Measurements from ENCODE around the gene EIF4B.

DNA sequence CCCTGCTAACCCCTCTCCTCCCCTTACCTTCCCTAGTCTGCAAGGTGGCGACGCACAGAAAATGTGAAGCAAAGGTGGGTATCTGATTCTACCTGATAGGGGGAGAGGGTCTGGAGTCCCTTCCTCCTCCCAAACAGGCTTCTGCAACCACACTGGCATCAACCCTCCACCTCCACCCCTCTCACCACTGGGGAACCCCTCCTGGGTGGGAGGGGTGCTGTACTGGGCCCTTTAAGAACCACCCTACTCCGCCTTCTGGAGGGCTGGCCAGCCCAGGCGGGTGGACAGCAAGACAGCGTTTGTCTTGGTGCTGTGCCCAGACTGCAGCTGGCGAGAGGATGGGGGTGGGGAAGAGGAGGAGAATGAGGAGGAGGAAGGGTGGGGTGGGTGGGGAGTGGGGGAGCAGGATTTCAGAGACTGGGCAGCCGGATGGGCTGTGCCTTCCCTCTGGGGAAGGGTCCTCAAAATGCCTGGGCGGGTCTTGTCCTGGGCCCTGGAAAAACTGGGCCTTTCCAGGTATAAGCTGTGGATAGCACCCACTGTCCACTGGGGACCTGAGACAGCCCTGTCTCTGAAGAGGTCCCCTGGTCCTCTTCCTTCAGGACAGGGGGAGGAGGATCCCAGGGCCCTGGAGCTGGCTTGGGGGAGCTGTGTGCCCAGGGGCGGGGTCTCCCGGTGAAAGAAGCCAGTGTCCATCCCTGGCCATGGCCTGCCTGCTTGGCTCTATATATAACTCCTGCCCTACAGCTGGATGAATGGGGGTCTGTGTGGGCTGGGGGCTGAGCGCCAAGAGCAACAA, 46.4 kb downstream of the EIF4B start:
- TF ChIP-seq, protein P1, sequence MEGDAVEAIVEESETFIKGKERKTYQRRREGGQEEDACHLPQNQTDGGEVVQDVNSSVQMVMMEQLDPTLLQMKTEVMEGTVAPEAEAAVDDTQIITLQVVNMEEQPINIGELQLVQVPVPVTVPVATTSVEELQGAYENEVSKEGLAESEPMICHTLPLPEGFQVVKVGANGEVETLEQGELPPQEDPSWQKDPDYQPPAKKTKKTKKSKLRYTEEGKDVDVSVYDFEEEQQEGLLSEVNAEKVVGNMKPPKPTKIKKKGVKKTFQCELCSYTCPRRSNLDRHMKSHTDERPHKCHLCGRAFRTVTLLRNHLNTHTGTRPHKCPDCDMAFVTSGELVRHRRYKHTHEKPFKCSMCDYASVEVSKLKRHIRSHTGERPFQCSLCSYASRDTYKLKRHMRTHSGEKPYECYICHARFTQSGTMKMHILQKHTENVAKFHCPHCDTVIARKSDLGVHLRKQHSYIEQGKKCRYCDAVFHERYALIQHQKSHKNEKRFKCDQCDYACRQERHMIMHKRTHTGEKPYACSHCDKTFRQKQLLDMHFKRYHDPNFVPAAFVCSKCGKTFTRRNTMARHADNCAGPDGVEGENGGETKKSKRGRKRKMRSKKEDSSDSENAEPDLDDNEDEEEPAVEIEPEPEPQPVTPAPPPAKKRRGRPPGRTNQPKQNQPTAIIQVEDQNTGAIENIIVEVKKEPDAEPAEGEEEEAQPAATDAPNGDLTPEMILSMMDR (IDR thresholded peaks at IDR 0.05): no peak
- TF ChIP-seq ZFX (IDR thresholded peaks at IDR 0.05; ENCODE audit: borderline replicate concordance): no peak

All from 22Rv1 (cell line).